Keratinocyte (primary cell): Measurements from ENCODE around the gene KDM2A. TPM values are rescaled to one million over a fixed set of nuclear protein-coding genes. Genes with fewer than 3 reads are reported as not detected.
A peak's percentile ranks its signal among the peaks of the same experiment; 100 is the strongest.

Source experiments
- DNase-seq: peaks from one replicate; pipeline ENCODE4 v3.0.0-alpha.2; 2011; ENCODE audit warnings: low read depth, missing footprints, low spot score
- FAIRE-seq: peaks from 2 replicates; lab custom pipeline; 2011; peaks lifted over from hg19 to GRCh38; lab: Jason Lieb, UNC
- H2AFZ ChIP-seq: 2 replicates; pipeline ENCODE4 v1.6.0; 2012; ENCODE audit warnings: low read length, control low read depth, inconsistent platforms; ENCODE audit not compliant: control insufficient read depth
- H3K27ac ChIP-seq: 2 replicates; pipeline ENCODE4 v1.5.1; 2011; ENCODE audit warnings: low read length; ENCODE audit not compliant: control insufficient read depth, insufficient read depth
- H3K27me3 ChIP-seq: 3 replicates; pipeline ENCODE4 v1.6.0; 2011; ENCODE audit warnings: low read length; ENCODE audit not compliant: control insufficient read depth, insufficient read depth; ENCODE audit errors: extremely low read depth
- H3K36me3 ChIP-seq, 2 experiments: 2 replicates in 1 of 2; 3 replicates in 1 of 2; pipeline ENCODE4 v1.5.1; 2011; ENCODE audit warnings: low read length in 2 of 2, mild to moderate bottlenecking in 1 of 2; ENCODE audit not compliant: control insufficient read depth in 2 of 2, insufficient read depth in 2 of 2; ENCODE audit errors: extremely low read depth in 1 of 2
- H3K4me1 ChIP-seq: 3 replicates; pipeline ENCODE4 v1.5.1; 2011; ENCODE audit warnings: low read length; ENCODE audit not compliant: control insufficient read depth, insufficient read depth; ENCODE audit errors: extremely low read depth
- H3K4me2 ChIP-seq: 3 replicates; pipeline ENCODE4 v1.6.0; 2011; ENCODE audit warnings: low read depth, low read length; ENCODE audit not compliant: control insufficient read depth, insufficient read depth; ENCODE audit errors: extremely low read depth
- H3K4me3 ChIP-seq, 3 experiments: fragments of 200-600 bp in 1 of 3; sonication (generic) in 1 of 3; 2 replicates in 2 of 3; 3 replicates in 1 of 3; pipeline ENCODE4 v1.5.1; 2011 to 2016; ENCODE audit warnings: low read length in 3 of 3, mild to moderate bottlenecking in 3 of 3, control low read depth in 2 of 3, inconsistent platforms in 1 of 3, low read depth in 1 of 3, mixed read lengths in 1 of 3, mixed run types in 1 of 3, moderate library complexity in 1 of 3; ENCODE audit not compliant: control insufficient read depth in 2 of 3, insufficient read depth in 2 of 3; ENCODE audit errors: extremely low read depth in 1 of 3
- H3K79me2 ChIP-seq: 2 replicates; pipeline ENCODE4 v1.6.0; 2012; ENCODE audit warnings: low read length; ENCODE audit not compliant: control insufficient read depth, insufficient read depth
- H3K9ac ChIP-seq: 3 replicates; pipeline ENCODE4 v1.6.0; 2011; ENCODE audit warnings: low read length; ENCODE audit not compliant: control insufficient read depth, insufficient read depth; ENCODE audit errors: extremely low read depth
- H3K9me1 ChIP-seq: 3 replicates; pipeline ENCODE4 v1.6.0; 2011; ENCODE audit warnings: low read length; ENCODE audit not compliant: control insufficient read depth, insufficient read depth; ENCODE audit errors: extremely low read depth
- H3K9me3 ChIP-seq: 2 replicates; pipeline ENCODE4 v1.5.1; 2012; ENCODE audit warnings: low read depth, low read length; ENCODE audit not compliant: control insufficient read depth
- H4K20me1 ChIP-seq: 3 replicates; pipeline ENCODE4 v1.6.0; 2011; ENCODE audit warnings: low read length; ENCODE audit not compliant: control insufficient read depth, insufficient read depth; ENCODE audit errors: extremely low read depth
- EZH2 ChIP-seq: IDR thresholded peaks from one replicate; pipeline ENCODE4 v1.6.1; 2012; ENCODE audit warnings: inconsistent platforms, mild to moderate bottlenecking, low read length, moderate library complexity
- dilution Hi-C: fragments of 300-500 bp; cut with MboI; formaldehyde crosslinking; loops from one replicate; pipeline ENCODE4 v1.7.0; 2020; ENCODE audit warnings: low sequenced_read_pairs; ENCODE audit not compliant: extremely low pct_ligation_motif_present
- polyA plus RNA-seq, 5 experiments: library from polyadenylated mRNA; depleted of rRNA in 3 of 5; stranded (reverse) in 3 of 5; stranded (forward) in 1 of 5; unstranded in 1 of 5; fragments of >200 nt; gene quantifications; 1 replicate in 1 of 5; 2 replicates in 3 of 5; 3 replicates in 1 of 5; pipeline versions ENCODE4 v1.2.1 to v1.2.3, GENCODE V29; 2011 to 2012; ENCODE audit warnings: missing spikeins in 2 of 5, low read depth in 1 of 5, low replicate concordance in 1 of 5
- TF ChIP-seq, protein P1 (sequence below), 3 experiments: IDR thresholded peaks in 1 of 3; conservative IDR thresholded peaks in 1 of 3; optimal IDR thresholded peaks in 1 of 3; 2 replicates in 2 of 3; 3 replicates in 1 of 3; pipeline versions ENCODE3 to v1.5.1; 2011; ENCODE audit warnings: low read length in 3 of 3, mild to moderate bottlenecking in 3 of 3, moderate library complexity in 2 of 3, control low read depth in 1 of 3, inconsistent platforms in 1 of 3; ENCODE audit not compliant: insufficient read depth in 2 of 3; ENCODE audit errors: extremely low read depth in 1 of 3

The KDM2A gene
- polyA plus RNA-seq, 1 donor (not counting 4 experiments of a cell fraction or from before 2014, with no cell fraction given) = 29.9 TPM

DNA sequence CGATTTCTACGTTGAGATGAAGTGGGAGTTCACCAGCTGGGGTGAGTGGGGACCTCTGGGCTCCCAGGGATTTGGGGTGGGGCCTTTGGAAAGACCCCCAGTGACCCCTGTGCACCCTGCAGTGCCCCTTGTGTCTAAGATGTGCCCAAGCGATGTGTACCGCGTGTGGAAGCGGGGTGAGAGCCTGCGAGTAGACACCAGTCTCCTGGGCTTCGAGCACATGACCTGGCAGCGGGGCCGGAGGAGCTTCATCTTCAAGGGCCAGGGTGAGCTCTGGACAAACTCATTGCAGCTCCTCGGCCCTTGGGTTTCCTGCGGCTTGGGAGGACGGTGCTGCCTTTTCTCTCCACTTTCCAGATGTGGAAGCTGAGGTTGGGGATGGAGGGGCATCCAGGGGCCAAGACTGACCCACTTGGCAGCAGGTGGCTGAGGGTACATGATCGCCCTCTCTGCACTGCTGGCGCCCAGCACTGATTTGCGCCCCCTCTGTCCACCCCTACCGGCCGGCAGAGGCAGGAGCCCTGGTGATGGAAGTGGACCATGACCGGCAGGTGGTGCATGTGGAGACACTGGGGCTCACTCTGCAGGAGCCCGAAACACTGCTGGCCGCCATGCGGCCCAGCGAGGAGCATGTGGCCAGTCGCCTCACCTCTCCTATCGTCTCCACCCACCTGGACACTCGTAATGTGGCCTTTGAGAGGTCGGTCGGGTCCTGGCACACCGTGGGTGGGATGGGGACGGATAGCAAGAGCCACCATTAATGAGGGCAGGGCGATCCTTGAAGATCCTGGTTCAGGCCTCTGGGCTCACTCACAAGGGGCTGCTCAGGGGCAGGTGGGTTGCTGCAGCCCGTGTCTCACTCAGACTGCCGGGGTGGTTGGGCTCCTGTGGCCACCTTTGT, 172.7 kb downstream of the KDM2A start:
- H2AFZ ChIP-seq = no peak overlapping the region
- peaks cover 42% of the 10 kb centered on the region for H3K79me2 ChIP-seq
- no peaks in the 10 kb centered on the region for H3K9me1 ChIP-seq
- H3K9me3 ChIP-seq = peaks cover 4% of the 10 kb centered on the region
- no peak for DNase-seq
- TF ChIP-seq EZH2 = no peak
- TF ChIP-seq, protein P1, sequence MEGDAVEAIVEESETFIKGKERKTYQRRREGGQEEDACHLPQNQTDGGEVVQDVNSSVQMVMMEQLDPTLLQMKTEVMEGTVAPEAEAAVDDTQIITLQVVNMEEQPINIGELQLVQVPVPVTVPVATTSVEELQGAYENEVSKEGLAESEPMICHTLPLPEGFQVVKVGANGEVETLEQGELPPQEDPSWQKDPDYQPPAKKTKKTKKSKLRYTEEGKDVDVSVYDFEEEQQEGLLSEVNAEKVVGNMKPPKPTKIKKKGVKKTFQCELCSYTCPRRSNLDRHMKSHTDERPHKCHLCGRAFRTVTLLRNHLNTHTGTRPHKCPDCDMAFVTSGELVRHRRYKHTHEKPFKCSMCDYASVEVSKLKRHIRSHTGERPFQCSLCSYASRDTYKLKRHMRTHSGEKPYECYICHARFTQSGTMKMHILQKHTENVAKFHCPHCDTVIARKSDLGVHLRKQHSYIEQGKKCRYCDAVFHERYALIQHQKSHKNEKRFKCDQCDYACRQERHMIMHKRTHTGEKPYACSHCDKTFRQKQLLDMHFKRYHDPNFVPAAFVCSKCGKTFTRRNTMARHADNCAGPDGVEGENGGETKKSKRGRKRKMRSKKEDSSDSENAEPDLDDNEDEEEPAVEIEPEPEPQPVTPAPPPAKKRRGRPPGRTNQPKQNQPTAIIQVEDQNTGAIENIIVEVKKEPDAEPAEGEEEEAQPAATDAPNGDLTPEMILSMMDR (optimal IDR thresholded peaks at IDR 0.05 in 1 of 3, IDR thresholded peaks at IDR 0.05 in 1 of 3, conservative IDR thresholded peaks at IDR 0.05 in 1 of 3; ENCODE audit: extremely low read depth in 1 of 3, insufficient read depth in 2 of 3, low read length in 3 of 3) = no peak
- peaks cover 11 to 35% of the 10 kb centered on the region in 2 experiments for H3K36me3 ChIP-seq
- H4K20me1 ChIP-seq = no peaks in the 10 kb centered on the region
- dilution Hi-C loops = no loop called here
- no peak for FAIRE-seq
- H3K9ac ChIP-seq = no peak overlapping the region
- H3K4me3 ChIP-seq = no peak overlapping the region
- no peaks in the 10 kb centered on the region for H3K27me3 ChIP-seq
- peak overlapping the region; percentile 62 for H3K27ac ChIP-seq
- H3K4me1 ChIP-seq = peaks cover 33% of the 10 kb centered on the region
- no peak overlapping the region for H3K4me2 ChIP-seq

DNA sequence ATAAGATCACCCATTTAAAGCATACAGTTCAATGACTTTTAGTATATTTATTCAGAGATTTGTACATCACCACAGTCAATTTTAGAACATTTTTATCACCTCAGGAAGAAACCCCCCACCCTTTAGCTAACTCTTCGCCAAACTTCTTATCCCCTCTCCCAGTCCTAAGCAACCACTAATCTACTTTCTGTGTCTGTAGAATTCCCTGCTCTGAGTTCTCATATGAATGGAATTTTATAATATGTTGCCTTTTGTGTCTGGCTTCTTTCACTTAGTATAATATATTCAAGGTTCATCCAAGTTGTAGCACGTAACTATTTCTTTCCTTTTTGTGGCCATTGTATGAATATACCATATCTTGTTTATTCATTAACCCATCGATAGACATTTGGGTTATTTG, 173.6 kb downstream of the KDM2A start:
- peaks cover 33% of the 10 kb centered on the region for H3K4me1 ChIP-seq
- no peaks in the 10 kb centered on the region for H4K20me1 ChIP-seq
- peak overlapping the region; percentile 62 for H3K27ac ChIP-seq
- H3K4me2 ChIP-seq = peak overlapping the region; percentile 18
- no peaks in the 10 kb centered on the region for H3K27me3 ChIP-seq
- peaks cover 42% of the 10 kb centered on the region for H3K79me2 ChIP-seq
- H3K36me3 ChIP-seq = peaks cover 8 to 35% of the 10 kb centered on the region in 2 experiments
- FAIRE-seq = no peak
- H3K9ac ChIP-seq = no peak overlapping the region
- dilution Hi-C loops = no loop called here
- H3K9me1 ChIP-seq = no peaks in the 10 kb centered on the region
- no peak overlapping the region for H3K4me3 ChIP-seq
- no peak overlapping the region for H2AFZ ChIP-seq
- peaks cover 4% of the 10 kb centered on the region for H3K9me3 ChIP-seq
- no peak for DNase-seq
- TF ChIP-seq, protein P1 (optimal IDR thresholded peaks at IDR 0.05 in 1 of 3, IDR thresholded peaks at IDR 0.05 in 1 of 3, conservative IDR thresholded peaks at IDR 0.05 in 1 of 3; ENCODE audit: extremely low read depth in 1 of 3, insufficient read depth in 2 of 3, low read length in 3 of 3) = no peak
- TF ChIP-seq EZH2 = no peak
